Fibroblast of lung (primary cell): ENCODE data around the gene PAK4. TPM values are rescaled to one million over a fixed set of nuclear protein-coding genes. Genes with fewer than 3 reads are reported as not detected.

ENCODE experiments used
- DNase-seq, 2 donors: peaks; one replicate each; pipeline versions ENCODE4 v3.0.0 to v3.0.0-alpha.2; 2010; ENCODE audit warnings: low read depth in 2 of 2
- H2AFZ ChIP-seq: 2 replicates; pipeline ENCODE4 v1.5.1; 2012; ENCODE audit warnings: low read length, control low read depth, inconsistent platforms
- H3K27ac ChIP-seq: 2 replicates; pipeline ENCODE4 v1.5.1; 2011; ENCODE audit warnings: low read length, control low read depth; ENCODE audit not compliant: insufficient read depth
- H3K27me3 ChIP-seq: 2 replicates; pipeline ENCODE4 v1.5.1; 2011; ENCODE audit warnings: mild to moderate bottlenecking, low read length; ENCODE audit not compliant: control insufficient read depth, insufficient read depth
- H3K36me3 ChIP-seq: 2 replicates; pipeline ENCODE4 v1.5.1; 2011; ENCODE audit warnings: low read length; ENCODE audit not compliant: control insufficient read depth, insufficient read depth
- H3K4me1 ChIP-seq: 2 replicates; pipeline ENCODE4 v1.5.1; 2011; ENCODE audit warnings: low read length; ENCODE audit not compliant: control insufficient read depth, insufficient read depth; ENCODE audit errors: extremely low read depth
- H3K4me2 ChIP-seq: 2 replicates; pipeline ENCODE4 v1.5.1; 2011; ENCODE audit warnings: low read length, control low read depth; ENCODE audit not compliant: insufficient read depth; ENCODE audit errors: extremely low read depth
- H3K4me3 ChIP-seq, 4 experiments: fragments of 200-600 bp in 1 of 4; sonication (generic) in 1 of 4; replicated peaks in 1 of 4; 2 replicates each; pipeline ENCODE4 v1.5.1; 2011 to 2016; ENCODE audit warnings: low read length in 4 of 4, low read depth in 3 of 4, mild to moderate bottlenecking in 3 of 4, control low read depth in 2 of 4, inconsistent platforms in 1 of 4, mixed read lengths in 1 of 4; ENCODE audit not compliant: insufficient read depth in 1 of 4; ENCODE audit errors: control extremely low read depth in 1 of 4
- H3K79me2 ChIP-seq: 2 replicates; pipeline ENCODE4 v1.5.1; 2012; ENCODE audit warnings: mild to moderate bottlenecking, low read length, inconsistent platforms; ENCODE audit not compliant: control insufficient read depth, insufficient read depth
- H3K9ac ChIP-seq: 2 replicates; pipeline ENCODE4 v1.5.1; 2011; ENCODE audit warnings: mild to moderate bottlenecking, low read length, control low read depth; ENCODE audit not compliant: insufficient read depth
- H3K9me3 ChIP-seq: 2 replicates; pipeline ENCODE4 v1.5.1; 2012; ENCODE audit warnings: low read depth, low read length; ENCODE audit not compliant: control insufficient read depth, insufficient read depth
- H4K20me1 ChIP-seq: 2 replicates; pipeline ENCODE4 v1.5.1; 2011; ENCODE audit warnings: low read length; ENCODE audit not compliant: control insufficient read depth, insufficient read depth; ENCODE audit errors: extremely low read depth
- CTCF ChIP-seq, 2 donors: IDR thresholded peaks in 1 of 2; conservative IDR thresholded peaks in 1 of 2; 1 replicate in 1 of 2; 2 replicates in 1 of 2; pipeline ENCODE4 v1.5.1; 2011 to 2012; ENCODE audit warnings: low read length in 2 of 2, control low read depth in 1 of 2, inconsistent platforms in 1 of 2, low read depth in 1 of 2, mild to moderate bottlenecking in 1 of 2
- EZH2 ChIP-seq: IDR thresholded peaks from 2 replicates; pipeline ENCODE4 v1.5.1; 2012; ENCODE audit warnings: low read length, control low read depth, mild to moderate bottlenecking; ENCODE audit errors: missing control alignments
- polyA plus RNA-seq, 2 donors: library from polyadenylated mRNA; depleted of rRNA in 1 of 2; stranded (reverse) in 1 of 2; unstranded in 1 of 2; fragments of >200 nt; gene quantifications; 2 replicates each; pipeline ENCODE4 v1.2.1, GENCODE V29; 2011 to 2012; ENCODE audit warnings: missing spikeins in 1 of 2
- total RNA-seq: library from RNA; depleted of rRNA; stranded (reverse); fragments of >200 nt; gene quantifications from 2 replicates; pipeline ENCODE4 v1.2.1, GENCODE V29; 2014

Gene PAK4
- total and polyA plus RNA-seq, 2 donors (not counting 1 experiment from before 2014, with no cell fraction given), result 4.6 to 8.4 TPM

GRCh38 chr19:39132344-39132969, 6.9 kb downstream of the PAK4 start:
- Histone ChIP-seq H3K9ac (no peak overlapping the region), H2AFZ (no peak overlapping the region), H4K20me1 (no peaks in the 10 kb centered on the region), H3K4me1 (peaks cover 7% of the 10 kb centered on the region), H3K27me3 (no peaks in the 10 kb centered on the region), H3K79me2 (peaks cover 81% of the 10 kb centered on the region), H3K4me3 (no peak overlapping the region), H3K36me3 (no peaks in the 10 kb centered on the region), H3K9me3 (no peaks in the 10 kb centered on the region), H3K4me2 (peak overlapping the region; percentile 15), H3K27ac (no peak overlapping the region)
- no peak for DNase-seq
- TF ChIP-seq EZH2 (no peak), CTCF (conservative IDR thresholded peaks at IDR 0.05 in 1 of 2, IDR thresholded peaks at IDR 0.05 in 1 of 2; ENCODE audit: low read depth in 1 of 2, low read length in 2 of 2) (no peak)

GRCh38 chr19:39133431-39134270, 8.1 kb downstream of the PAK4 start:
- Histone ChIP-seq H3K4me3 (no peak overlapping the region), H2AFZ (no peak overlapping the region), H3K9ac (no peak overlapping the region), H3K4me2 (no peak overlapping the region), H3K27me3 (no peaks in the 10 kb centered on the region), H3K27ac (no peak overlapping the region), H4K20me1 (no peaks in the 10 kb centered on the region), H3K79me2 (peaks cover 75% of the 10 kb centered on the region), H3K4me1 (peaks cover 5% of the 10 kb centered on the region), H3K9me3 (no peaks in the 10 kb centered on the region), H3K36me3 (no peaks in the 10 kb centered on the region)
- TF ChIP-seq CTCF (conservative IDR thresholded peaks at IDR 0.05 in 1 of 2, IDR thresholded peaks at IDR 0.05 in 1 of 2; ENCODE audit: low read depth in 1 of 2, low read length in 2 of 2) (no peak), EZH2 (no peak)
- no peak for DNase-seq

GRCh38 chr19:39135701-39136100, 10.1 kb downstream of the PAK4 start:
- no peak for DNase-seq
- H3K4me3 ChIP-seq, result no peak overlapping the region
- no peaks in the 10 kb centered on the region for H3K9me3 ChIP-seq
- TF ChIP-seq CTCF (conservative IDR thresholded peaks at IDR 0.05 in 1 of 2, IDR thresholded peaks at IDR 0.05 in 1 of 2; ENCODE audit: low read depth in 1 of 2, low read length in 2 of 2), result no peak
- no peak for TF ChIP-seq EZH2
- H3K4me1 ChIP-seq, result peaks cover 5% of the 10 kb centered on the region
- H4K20me1 ChIP-seq, result no peaks in the 10 kb centered on the region
- H2AFZ ChIP-seq, result no peak overlapping the region
- H3K4me2 ChIP-seq, result no peak overlapping the region
- no peaks in the 10 kb centered on the region for H3K27me3 ChIP-seq
- H3K27ac ChIP-seq, result no peak overlapping the region
- H3K36me3 ChIP-seq, result no peaks in the 10 kb centered on the region
- H3K9ac ChIP-seq, result no peak overlapping the region
- H3K79me2 ChIP-seq, result peaks cover 78% of the 10 kb centered on the region
